Measurements from ENCODE around the gene STN1. TPM values are rescaled to one million over a fixed set of nuclear protein-coding genes. Genes with fewer than 3 reads are reported as not detected.
A peak's percentile ranks its signal among the peaks of the same experiment; 100 is the strongest.

Gene STN1
- total RNA-seq, 1 donor from 2014 or later, result 33.0 TPM

- H3K9me3 Mint-ChIP-seq, result no peaks in the 10 kb centered on the region
- TF ChIP-seq CTCF (conservative IDR thresholded peaks at IDR 0.05), result no peak
- H3K36me3 Mint-ChIP-seq, result no peaks in the 10 kb centered on the region
- no peak overlapping the region for H3K4me3 Mint-ChIP-seq
- H3K27ac Mint-ChIP-seq, result no peak overlapping the region
- no peak for DNase-seq (ENCODE audit: extremely low spot score, unreplicated experiment)
- no peaks in the 10 kb centered on the region for H3K27me3 Mint-ChIP-seq
- H3K4me1 Mint-ChIP-seq (ENCODE audit: unreplicated experiment), result peaks cover 31% of the 10 kb centered on the region
Measured at GRCh38 chr10:103932971-103933370, 15.0 kb upstream of the STN1 start.

- no peaks in the 10 kb centered on the region for H3K27me3 Mint-ChIP-seq
- H3K4me1 Mint-ChIP-seq (ENCODE audit: unreplicated experiment), result peaks cover 31% of the 10 kb centered on the region
- no peaks in the 10 kb centered on the region for H3K36me3 Mint-ChIP-seq
- H3K4me3 Mint-ChIP-seq, result no peak overlapping the region
- H3K9me3 Mint-ChIP-seq, result no peaks in the 10 kb centered on the region
- no peak overlapping the region for H3K27ac Mint-ChIP-seq
- DNase-seq (ENCODE audit: extremely low spot score, unreplicated experiment), result no peak
- no peak for TF ChIP-seq CTCF (conservative IDR thresholded peaks at IDR 0.05)
Measured at GRCh38 chr10:103932271-103932670, 14.3 kb upstream of the STN1 start.

- no peaks in the 10 kb centered on the region for H3K36me3 Mint-ChIP-seq
- no peak overlapping the region for H3K4me3 Mint-ChIP-seq
- H3K27ac Mint-ChIP-seq, result no peak overlapping the region
- DNase-seq (ENCODE audit: extremely low spot score, unreplicated experiment), result no peak
- peaks cover 31% of the 10 kb centered on the region for H3K4me1 Mint-ChIP-seq (ENCODE audit: unreplicated experiment)
- no peaks in the 10 kb centered on the region for H3K27me3 Mint-ChIP-seq
- TF ChIP-seq CTCF (conservative IDR thresholded peaks at IDR 0.05), result no peak
- H3K9me3 Mint-ChIP-seq, result no peaks in the 10 kb centered on the region
Measured at GRCh38 chr10:103931603-103932002, 13.6 kb upstream of the STN1 start.

- H3K4me3 Mint-ChIP-seq, result no peak overlapping the region
- H3K27ac Mint-ChIP-seq, result peak overlapping the region; percentile 9
- H3K27me3 Mint-ChIP-seq, result no peaks in the 10 kb centered on the region
Measured at GRCh38 chr10:103930881-103931280, 12.9 kb upstream of the STN1 start.

GRCh38 chr10:103930449-103930848 is 12.5 kb upstream of the STN1 start:
- peak overlapping the region; percentile 9 for H3K27ac Mint-ChIP-seq

More at GRCh38 chr10:103930881-103931280, 12.9 kb upstream of the STN1 start:
- TF ChIP-seq CTCF (conservative IDR thresholded peaks at IDR 0.05), result no peak
- no peak for DNase-seq (ENCODE audit: extremely low spot score, unreplicated experiment)
- Mint-ChIP-seq H3K4me1 (ENCODE audit: unreplicated experiment) (peaks cover 38% of the 10 kb centered on the region), H3K36me3 (no peaks in the 10 kb centered on the region), H3K9me3 (no peaks in the 10 kb centered on the region)

More at GRCh38 chr10:103930449-103930848, 12.5 kb upstream of the STN1 start:
- H3K4me1 Mint-ChIP-seq (ENCODE audit: unreplicated experiment), result peaks cover 42% of the 10 kb centered on the region
- no peak for TF ChIP-seq CTCF (conservative IDR thresholded peaks at IDR 0.05)
- DNase-seq (ENCODE audit: extremely low spot score, unreplicated experiment), result no peak
- no peak overlapping the region for H3K4me3 Mint-ChIP-seq
- H3K36me3 Mint-ChIP-seq, result no peaks in the 10 kb centered on the region
- H3K9me3 Mint-ChIP-seq, result no peaks in the 10 kb centered on the region
- no peaks in the 10 kb centered on the region for H3K27me3 Mint-ChIP-seq
